HL-60 (cell line): ENCODE data around the gene DBI.
"Not testable (repeated sequence)": the region's sequence is repeated elsewhere in the genome, so short reads cannot be mapped to it uniquely, and the experiment has no call there.

ENCODE experiments used
- DNase-seq, 2 experiments: peaks; one replicate each; pipeline ENCODE4 v3.0.0-alpha.2; 2010 to 2020; ENCODE audit warnings: low read depth in 1 of 2, low spot score in 1 of 2
- H3K27ac ChIP-seq: fragments of 250-450 bp; sonication (Bioruptor Pico); replicated peaks from 2 replicates; pipeline ENCODE4 v1.5.1; 2020; ENCODE audit warnings: mild to moderate bottlenecking, moderate library complexity
- H3K27me3 ChIP-seq: fragments of 250-450 bp; sonication (Bioruptor Pico); 2 replicates; pipeline ENCODE4 v1.5.1; 2021; ENCODE audit warnings: mild to moderate bottlenecking, moderate library complexity; ENCODE audit not compliant: insufficient read depth, poor library complexity, severe bottlenecking
- H3K4me3 ChIP-seq: replicated peaks from 2 replicates; pipeline ENCODE4 v1.5.1; 2011; ENCODE audit warnings: mild to moderate bottlenecking, control low read depth, low read length; ENCODE audit not compliant: insufficient read depth
- GABPA ChIP-seq: IDR thresholded peaks from 2 replicates; pipeline ENCODE4 v1.6.1; 2012; ENCODE audit warnings: low read depth
- POLR2AphosphoS5 ChIP-seq: IDR thresholded peaks from 2 replicates; pipeline ENCODE4 v1.6.1; 2012; ENCODE audit warnings: low read depth
- SPI1 ChIP-seq: IDR thresholded peaks from 2 replicates; pipeline ENCODE4 v1.6.1; 2012; ENCODE audit warnings: low read depth, mild to moderate bottlenecking, borderline replicate concordance
- TF ChIP-seq, protein P1 (sequence below): IDR thresholded peaks from one replicate; pipeline ENCODE4 v1.5.1; 2011; ENCODE audit warnings: low read length, control low read depth, inconsistent platforms; ENCODE audit not compliant: insufficient read depth
- TF ChIP-seq, protein P2 (sequence below): IDR thresholded peaks from 2 replicates; pipeline ENCODE4 v1.6.1; 2012; ENCODE audit warnings: low read depth; ENCODE audit not compliant: insufficient replicate concordance

The DBI gene

DNA sequence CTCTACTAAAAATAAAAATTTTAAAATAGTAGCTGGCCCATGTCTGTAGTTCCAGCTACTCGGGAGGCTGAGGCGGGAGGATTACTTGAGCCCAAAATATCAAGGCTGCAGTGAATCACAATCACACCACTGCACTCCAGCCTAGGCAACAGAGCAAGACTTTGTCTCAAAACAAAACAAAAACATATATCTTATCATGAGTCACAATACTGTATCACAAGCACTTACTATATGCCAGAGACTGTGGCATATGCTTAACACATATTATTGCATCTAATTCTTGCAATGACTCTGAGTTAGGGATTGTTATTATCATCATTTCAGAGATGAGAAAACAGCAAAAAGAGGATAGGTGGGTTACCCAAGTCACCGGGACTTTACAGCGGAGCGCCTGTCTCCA lies 35.3 kb downstream of the DBI start:
- no peak for DNase-seq
- Histone ChIP-seq H3K27me3 (no peaks in the 10 kb centered on the region), H3K27ac (no peak overlapping the region; the same call in 1 of the 2 replicates), H3K4me3 (no peak overlapping the region)
- TF ChIP-seq, protein P1, sequence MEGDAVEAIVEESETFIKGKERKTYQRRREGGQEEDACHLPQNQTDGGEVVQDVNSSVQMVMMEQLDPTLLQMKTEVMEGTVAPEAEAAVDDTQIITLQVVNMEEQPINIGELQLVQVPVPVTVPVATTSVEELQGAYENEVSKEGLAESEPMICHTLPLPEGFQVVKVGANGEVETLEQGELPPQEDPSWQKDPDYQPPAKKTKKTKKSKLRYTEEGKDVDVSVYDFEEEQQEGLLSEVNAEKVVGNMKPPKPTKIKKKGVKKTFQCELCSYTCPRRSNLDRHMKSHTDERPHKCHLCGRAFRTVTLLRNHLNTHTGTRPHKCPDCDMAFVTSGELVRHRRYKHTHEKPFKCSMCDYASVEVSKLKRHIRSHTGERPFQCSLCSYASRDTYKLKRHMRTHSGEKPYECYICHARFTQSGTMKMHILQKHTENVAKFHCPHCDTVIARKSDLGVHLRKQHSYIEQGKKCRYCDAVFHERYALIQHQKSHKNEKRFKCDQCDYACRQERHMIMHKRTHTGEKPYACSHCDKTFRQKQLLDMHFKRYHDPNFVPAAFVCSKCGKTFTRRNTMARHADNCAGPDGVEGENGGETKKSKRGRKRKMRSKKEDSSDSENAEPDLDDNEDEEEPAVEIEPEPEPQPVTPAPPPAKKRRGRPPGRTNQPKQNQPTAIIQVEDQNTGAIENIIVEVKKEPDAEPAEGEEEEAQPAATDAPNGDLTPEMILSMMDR = no peak
- no peak for TF ChIP-seq GABPA
- no peak for TF ChIP-seq POLR2AphosphoS5
- TF ChIP-seq, protein P2, sequence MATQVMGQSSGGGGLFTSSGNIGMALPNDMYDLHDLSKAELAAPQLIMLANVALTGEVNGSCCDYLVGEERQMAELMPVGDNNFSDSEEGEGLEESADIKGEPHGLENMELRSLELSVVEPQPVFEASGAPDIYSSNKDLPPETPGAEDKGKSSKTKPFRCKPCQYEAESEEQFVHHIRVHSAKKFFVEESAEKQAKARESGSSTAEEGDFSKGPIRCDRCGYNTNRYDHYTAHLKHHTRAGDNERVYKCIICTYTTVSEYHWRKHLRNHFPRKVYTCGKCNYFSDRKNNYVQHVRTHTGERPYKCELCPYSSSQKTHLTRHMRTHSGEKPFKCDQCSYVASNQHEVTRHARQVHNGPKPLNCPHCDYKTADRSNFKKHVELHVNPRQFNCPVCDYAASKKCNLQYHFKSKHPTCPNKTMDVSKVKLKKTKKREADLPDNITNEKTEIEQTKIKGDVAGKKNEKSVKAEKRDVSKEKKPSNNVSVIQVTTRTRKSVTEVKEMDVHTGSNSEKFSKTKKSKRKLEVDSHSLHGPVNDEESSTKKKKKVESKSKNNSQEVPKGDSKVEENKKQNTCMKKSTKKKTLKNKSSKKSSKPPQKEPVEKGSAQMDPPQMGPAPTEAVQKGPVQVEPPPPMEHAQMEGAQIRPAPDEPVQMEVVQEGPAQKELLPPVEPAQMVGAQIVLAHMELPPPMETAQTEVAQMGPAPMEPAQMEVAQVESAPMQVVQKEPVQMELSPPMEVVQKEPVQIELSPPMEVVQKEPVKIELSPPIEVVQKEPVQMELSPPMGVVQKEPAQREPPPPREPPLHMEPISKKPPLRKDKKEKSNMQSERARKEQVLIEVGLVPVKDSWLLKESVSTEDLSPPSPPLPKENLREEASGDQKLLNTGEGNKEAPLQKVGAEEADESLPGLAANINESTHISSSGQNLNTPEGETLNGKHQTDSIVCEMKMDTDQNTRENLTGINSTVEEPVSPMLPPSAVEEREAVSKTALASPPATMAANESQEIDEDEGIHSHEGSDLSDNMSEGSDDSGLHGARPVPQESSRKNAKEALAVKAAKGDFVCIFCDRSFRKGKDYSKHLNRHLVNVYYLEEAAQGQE = no peak
- no peak for TF ChIP-seq SPI1

DNA sequence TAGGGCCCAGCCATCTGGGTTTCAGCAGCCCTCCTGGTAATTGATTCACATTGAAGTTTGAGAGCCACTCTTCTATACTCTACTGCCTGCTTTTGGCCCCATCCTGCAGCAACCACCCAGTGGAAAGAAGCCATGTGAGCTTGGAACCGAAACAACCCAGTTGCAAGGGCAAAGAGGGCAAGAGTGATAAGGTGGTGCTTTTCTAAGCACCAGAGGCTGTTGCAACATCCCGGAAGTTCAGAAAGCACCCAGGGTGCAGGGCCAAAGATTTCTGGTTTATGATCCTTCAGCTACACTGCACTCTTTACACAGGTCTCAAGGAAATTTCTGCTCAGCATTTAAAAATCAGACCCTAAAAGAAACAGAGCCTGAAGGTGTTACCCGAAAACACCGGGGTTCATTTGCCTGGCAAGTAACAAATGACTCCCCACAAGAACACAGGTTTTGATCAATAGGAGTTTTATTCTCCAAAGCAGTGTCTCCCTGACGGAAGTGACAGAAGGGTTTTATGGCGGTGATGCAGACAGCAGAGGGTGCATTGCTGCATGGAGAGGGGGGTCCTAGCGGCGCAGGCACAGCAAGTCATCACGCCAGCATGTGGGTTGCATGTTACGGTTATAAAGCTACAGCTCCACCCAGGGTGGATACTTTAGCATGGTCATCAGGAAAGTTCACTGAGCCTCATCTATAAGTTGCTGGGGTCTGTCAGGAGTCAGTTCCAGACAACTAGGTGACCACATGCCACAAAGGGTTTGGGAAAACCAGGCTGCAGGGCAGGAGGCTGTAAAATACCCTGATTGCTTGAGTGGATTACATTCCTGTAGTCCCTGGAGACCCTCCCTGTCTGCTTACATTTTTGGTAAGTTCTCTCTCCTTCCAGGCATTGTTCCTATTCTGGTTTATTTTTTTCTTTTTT lies 36.1 kb downstream of the DBI start:
- Histone ChIP-seq H3K27me3 (no peaks in the 10 kb centered on the region), H3K27ac (peak overlapping the region; percentile 41)
- TF ChIP-seq POLR2AphosphoS5 (no peak), SPI1 (no peak), GABPA (no peak)
- TF ChIP-seq, protein P1 = no peak
- TF ChIP-seq, protein P2 = no peak

DNA sequence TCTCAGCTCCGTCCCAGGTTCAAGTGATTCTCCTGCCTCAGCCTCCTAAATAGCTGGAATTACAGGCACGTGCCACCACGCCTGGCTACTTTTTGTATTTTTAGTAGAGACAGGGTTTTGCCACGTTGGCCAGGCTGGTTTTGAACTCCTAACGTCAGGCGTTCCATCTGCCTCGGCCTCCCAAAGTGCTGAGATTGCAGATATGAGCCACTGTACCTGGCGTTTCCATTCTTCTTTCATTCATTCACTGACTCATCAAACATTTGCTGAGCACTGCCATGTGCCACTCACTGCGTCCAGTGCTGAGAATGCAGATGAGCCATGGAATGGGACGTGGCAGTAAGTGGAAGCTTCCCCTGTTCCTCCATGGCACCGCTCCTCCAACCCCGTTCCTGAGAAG lies 36.8 kb downstream of the DBI start:
- not testable (repeated sequence) for H3K4me3 ChIP-seq, H3K27ac ChIP-seq, DNase-seq, H3K27me3 ChIP-seq

More for the DNA sequence above, 36.1 kb downstream of the DBI start:
- peak; percentile 45 to 73 for DNase-seq
- no peak overlapping the region for H3K4me3 ChIP-seq

DNA sequence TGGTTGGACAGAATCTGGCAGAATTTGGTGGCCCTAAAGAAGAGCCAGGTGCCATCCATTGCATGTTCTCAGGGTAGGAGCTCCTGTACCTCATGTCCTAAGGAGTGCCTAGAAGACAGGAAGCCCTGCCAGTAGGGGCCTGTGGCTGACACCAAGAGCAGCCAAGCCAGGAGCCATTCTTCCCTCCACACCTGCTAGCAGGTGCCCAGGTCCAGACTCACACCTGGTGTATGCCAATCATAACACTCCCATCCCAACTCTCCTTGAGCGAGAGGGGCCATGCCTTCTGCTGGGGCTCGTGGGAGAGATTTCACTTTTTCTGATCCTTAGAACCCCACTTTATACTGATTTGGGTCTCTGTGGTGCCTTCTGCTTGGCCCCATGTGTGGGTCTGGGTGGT lies 38.4 kb downstream of the DBI start:
- TF ChIP-seq, protein P1 = no peak
- TF ChIP-seq POLR2AphosphoS5 (no peak), GABPA (no peak), SPI1 (no peak)
- TF ChIP-seq, protein P2 = no peak
- Histone ChIP-seq H3K27me3 (no peaks in the 10 kb centered on the region), H3K27ac (no peak overlapping the region), H3K4me3 (no peak overlapping the region)
- DNase-seq = no peak
